DMS 273 treated with DMSO at 0.1 percent for 48 hours (cell line): Measurements from ENCODE around the gene VAPB.

Source experiments
- DNase-seq: peaks from one replicate; lab custom pipeline; 2025; lab: John Stamatoyannopoulos, UW

VAPB gene

DNA sequence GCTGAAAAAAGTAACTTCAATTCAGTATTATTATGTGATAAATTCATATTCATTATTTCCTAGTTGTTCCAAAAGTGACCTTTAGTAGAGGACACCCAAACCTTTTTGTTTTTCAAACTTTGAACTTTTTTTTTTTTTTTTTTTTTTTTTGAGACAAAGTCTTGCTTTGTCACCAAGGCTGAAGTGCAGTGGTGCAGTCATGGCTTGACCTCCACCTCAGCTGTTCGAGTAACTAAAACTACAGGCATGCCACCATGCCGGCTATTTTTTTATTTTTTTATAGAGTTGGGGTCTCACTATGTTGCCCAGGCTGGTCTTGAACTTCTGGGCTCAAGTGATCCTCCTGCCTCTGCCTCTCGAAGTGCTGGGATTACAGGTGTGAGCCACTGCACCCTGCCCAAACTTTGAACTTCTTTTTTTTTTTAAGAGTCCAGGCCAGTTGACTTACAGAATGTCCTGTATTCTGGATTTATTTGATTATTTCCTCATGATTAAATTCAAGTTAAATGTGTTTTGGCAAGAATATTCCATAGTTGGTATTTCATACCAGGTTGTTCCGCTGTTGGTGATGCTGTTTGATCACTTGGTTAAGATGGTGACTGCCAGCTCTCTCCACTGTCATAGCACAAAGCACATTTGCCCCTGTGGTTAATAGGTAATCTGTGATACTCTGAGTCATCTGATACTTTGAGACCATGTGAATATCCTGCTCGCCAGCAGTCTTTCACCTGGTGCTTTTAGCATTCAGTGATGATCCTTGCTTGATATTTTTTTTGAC, 48.0 kb downstream of the VAPB start:
- no peak for DNase-seq

DNA sequence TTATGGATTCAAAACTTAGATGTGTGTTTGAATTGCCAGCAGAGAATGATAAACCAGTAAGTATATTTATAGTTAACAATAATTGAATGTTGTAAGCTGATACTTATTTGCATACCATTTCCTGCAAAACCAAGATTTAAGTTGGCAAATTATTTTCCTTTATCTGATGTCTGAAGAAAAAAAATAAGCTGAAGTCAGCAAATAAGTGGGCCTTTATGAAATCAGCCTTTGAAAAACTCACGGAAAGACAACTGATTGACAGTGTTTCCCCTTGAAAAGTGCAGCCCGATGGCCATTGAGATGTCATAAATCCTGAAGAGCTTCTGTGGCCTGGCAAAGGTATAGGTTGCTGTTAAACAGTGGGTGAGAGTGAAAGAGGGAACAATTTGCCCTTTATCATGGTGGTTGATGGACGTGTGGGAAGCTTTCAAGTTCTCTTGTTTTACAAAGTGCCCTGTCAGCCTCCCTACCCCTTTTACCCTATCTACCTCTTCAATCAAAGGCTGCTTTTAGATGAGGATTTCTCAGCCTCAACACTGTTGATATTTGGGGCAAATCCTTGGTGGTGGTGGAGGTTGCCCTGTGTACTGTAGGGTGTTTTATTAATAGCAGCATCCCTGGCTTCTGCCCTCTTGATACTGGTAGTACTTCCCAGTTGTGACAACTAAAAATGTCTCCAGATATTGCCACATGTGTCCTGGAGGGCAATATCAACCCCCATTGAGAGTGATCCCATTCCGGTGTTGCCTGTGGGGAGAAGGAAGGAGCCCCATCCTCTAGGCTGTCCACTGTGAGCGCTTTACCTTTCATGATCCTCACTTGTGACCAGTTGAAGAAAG, 50.2 kb downstream of the VAPB start:
- no peak for DNase-seq

DNA sequence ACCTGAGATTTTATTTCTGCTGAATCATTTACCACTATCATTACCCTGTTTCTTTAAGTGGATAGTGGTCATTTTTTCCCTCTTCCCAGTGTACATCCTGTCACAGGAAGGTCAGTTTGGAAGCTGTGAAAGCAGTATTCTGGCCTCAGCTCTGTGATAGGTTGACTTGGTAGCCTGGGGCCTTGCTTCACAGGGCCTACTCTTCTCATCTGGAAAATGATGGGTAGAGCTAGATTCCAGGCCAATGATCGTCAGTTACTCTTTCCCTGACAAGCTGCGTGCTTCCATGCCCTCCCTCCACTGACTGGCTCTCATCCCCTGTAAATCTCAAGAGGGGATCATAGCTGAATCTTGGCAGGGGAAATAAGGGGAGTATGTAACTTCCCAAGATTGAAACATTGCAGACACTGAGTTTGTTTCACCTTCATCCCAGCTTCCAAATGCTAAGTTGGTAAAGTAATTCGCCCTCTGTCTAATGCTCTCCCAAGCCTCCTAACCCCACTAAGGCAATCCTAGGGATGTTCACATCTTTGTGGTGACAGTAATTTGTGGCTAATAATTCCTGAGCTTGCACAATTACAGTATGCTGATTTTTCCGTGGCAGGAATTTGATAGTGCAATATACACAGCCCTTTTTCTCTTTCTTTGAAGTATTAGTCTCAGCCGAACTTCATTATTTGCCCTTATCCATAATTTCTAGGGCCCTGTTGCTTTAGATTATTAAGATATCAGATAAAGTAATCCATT, 51.2 kb downstream of the VAPB start:
- DNase-seq = no peak

DNA sequence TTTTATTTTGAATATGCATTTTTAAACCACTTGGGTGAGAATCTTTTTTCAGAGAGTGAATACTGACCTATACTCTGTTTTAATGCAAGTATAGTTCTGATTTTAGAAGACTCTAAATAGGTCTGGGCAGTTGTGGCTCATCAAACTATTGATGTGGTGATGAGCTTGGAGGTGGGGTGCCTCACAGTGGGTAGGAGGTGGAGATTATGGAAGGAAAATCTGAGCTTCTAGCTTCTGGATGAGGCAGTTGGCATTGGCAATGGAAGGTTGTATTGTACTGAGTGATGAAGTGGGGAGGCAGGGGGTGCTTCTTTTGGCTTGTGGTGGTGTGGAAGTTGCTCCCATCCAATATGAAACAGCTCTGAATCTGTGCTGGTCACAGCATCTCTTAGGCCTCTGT, 52.7 kb downstream of the VAPB start:
- no peak for DNase-seq

DNA sequence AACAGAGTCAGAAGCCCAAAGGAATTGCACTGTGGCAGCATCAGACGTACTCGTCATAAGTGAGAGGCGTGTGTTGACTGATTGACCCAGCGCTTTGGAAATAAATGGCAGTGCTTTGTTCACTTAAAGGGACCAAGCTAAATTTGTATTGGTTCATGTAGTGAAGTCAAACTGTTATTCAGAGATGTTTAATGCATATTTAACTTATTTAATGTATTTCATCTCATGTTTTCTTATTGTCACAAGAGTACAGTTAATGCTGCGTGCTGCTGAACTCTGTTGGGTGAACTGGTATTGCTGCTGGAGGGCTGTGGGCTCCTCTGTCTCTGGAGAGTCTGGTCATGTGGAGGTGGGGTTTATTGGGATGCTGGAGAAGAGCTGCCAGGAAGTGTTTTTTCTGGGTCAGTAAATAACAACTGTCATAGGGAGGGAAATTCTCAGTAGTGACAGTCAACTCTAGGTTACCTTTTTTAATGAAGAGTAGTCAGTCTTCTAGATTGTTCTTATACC, 55.8 kb downstream of the VAPB start:
- DNase-seq = no peak

DNA sequence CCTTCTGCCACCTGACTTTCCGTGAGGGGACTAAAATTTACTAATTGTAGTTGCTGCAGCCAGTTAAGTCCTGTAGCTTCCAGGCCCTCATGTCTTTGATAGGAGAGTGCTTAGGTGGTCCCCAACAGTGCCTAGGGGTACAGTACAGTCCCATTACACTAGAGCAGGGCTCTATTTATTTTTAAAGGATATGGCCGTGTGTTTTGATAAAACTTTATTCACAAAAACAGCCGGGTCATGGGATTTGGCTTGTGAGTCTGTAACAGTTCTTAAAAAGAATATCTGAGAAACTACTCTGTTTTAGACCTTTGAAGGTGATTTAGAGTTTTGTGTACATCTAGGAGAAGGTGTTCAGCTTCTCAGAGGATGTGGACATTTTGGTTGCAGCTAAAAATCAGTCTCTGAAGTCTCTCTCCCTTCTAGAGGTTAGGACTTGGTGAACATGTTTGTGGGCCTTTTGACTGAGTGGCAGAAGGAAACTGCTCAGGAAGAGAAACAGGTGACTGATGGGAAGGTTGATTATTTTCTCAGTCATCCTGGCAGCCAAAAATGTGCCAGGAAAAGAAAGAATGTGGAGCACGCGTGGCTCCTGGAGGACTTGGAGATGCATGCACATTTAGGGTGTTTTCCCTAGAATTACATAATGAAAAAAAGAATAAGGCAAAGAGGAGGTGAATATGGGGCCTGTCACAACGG, 57.4 kb downstream of the VAPB start:
- no peak for DNase-seq

DNA sequence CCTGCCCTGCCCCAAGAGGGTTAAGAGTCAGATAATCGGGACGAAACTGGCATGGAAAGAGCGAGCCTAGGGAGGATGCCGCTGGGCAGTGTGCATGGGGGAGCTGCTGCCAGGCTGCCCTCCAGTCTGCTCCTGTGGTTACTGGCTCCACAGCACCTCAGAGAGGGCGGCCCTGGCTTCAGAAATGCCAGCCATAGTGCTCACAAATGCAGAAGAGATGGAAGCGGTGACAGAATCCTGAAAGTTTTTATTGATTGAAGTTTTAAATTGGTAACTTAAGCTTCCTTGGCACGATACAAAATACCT, 57.9 kb downstream of the VAPB start:
- no peak for DNase-seq

DNA sequence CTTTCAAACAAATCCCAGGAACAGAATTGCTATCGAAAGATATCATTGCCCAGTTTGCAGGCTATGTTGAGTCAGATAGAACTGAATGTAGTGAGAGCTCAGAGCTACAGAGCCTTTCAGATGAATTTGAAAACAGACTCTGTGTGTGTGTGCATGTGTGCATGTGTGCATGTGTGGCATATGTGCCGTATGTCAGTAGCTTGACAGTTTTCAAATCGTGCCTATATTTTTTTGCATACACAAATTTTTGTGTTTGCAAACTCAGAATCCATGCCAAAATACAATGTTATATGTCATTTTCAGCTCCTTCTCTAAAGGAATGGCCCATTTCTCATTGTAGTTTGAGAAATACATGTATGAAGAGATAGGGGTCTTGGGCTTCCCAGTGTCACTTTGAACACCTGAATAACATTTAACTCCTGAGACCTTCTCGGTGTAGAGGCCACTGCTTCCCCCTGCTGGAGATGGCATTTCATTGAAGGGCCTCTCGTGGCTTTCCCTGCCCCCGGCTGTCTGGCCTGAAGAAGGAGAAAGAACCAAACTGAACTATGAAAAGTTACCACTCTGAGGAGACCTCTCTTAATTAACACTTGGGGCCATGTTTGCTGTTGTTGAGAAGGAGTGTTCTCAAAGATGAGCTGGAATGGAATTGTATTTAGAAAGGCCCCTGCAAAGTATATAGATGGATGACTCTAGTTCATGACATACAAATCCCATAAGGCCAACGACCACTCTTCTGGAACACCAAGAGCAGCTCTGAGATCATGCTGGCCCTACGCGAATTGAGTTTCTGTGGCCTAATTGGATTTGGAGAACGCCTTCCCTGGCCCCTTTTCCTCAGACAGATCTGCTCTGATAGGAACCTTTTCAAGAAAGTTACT, 58.7 kb downstream of the VAPB start:
- no peak for DNase-seq

DNA sequence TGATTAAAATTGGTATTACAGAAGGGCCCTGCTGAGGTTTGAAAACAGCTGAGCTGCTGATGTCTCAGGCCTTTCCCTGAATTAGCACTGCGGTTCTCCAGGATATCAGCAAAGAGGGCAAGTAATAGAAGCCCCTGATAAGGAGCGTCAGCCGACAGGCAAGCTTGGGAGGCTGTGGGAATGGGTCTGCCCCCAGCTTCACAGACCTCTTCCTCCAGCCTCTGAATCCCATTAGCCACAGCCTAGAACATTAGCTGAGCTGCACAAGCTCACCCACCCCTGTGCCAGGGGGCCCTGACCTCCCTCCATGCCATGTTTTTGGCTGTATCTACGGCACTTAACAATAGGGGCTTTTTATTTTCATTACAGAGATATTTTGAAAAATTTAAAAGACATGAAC, 59.9 kb downstream of the VAPB start:
- DNase-seq = no peak

DNA sequence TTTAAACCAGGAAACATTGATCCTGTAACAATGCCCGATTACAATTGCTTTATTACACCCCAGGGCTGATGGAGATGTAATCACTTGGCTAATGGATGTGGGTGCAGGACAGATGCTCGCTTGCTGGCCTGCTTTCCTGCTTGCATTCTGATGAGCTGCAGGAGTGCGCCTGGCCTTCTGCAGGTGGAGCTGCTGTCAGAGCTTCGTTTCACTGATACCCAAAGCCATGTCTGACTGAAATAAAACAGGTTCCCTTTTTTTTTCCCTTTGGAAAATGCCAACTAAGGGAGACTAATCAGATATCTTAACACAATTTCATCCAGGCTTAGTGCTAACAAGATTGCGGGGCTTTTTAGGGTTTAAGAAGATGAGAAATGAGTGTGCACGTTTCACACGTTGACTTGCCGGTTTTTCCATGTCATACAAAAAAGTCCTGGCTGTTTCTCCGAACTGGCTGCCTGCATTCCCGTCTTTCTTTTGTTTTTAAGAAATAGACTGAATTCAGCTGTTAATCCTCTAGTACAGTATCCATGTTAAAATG, 60.7 kb downstream of the VAPB start:
- no peak for DNase-seq

DNA sequence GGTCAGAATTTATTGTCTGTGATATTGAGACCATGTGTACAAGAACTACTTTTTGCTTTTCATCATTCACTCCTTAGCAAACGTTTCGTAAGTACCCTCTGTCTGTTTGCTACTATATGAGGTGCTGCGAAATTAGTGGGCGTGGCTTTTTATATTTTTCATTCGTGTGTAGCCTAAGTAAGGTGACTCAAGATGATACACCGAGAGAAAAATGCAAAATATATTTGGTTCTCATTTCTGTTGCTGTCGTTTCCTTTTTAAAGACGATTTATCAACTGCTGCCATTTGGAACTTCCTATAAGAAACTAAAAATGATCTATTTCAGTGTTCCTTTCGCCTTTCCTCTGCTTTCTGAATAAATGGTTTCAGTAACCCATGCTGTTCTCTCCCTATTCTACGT, 61.2 kb downstream of the VAPB start:
- no peak for DNase-seq

DNA sequence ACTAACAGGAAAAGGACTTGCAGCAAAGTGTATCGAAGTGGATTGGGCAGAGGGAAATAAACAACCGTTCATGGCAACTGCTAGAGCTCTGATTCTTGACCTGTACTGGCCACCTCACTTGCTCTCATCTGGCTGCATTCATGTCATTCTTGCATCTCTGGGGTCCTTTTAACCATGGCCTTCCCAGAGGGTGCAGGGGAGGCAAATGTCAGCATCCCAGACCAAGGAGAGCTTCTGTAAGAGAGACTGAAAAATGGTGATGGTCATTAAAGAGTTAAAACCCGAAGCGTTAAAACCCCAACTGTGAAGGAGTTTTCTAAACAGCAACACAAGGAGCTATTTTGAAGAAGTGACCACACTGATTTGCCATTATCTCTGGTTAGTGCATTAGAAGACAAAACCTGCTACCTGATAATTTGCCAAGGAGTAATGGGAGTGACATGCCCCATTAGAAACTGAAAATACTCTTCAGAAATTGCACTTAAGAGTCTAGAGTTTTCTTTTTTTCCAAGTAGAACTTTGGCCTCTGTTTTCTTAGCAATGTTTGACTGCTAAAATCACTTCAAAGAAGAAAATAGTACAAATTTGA, 63.7 kb downstream of the VAPB start:
- no peak for DNase-seq

DNA sequence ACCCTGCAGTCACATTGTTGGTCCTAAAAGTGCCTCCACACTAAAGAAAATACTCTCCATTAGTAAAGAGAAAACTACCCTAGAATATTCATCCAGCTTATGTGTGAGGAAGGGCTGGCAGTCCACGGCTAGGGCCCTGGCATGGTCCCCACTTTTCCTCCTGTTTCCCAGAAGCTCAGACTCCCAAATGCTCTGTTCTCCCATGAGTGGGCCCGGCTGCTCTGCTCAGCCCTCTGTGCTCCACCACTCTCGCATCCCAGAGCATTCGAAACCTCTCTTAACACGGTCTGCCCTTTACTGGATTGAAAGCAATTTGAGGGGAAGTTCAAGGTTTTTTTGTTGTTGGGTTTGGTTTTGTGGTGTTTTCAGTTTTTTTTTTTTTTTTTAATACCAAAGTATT, 64.4 kb downstream of the VAPB start:
- no peak for DNase-seq

DNA sequence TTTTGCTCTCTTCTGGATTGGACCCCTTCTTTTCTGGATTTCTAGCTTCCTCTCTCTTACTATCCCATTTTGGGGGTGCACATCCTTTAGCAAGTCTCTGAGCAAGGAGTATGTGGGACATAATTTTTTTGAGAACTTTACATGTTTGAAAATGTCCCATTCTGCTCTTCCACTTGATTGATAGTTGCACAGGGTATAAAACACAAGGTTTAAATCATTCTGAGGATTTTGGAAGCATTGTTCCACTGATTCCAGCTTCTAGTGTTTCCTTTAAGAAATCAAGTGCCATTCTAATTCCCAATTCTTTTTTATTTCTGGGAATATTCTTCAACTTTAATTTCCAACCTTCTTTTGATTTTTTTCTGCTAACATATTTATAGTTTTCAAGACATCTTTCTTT, 65.4 kb downstream of the VAPB start:
- no peak for DNase-seq

DNA sequence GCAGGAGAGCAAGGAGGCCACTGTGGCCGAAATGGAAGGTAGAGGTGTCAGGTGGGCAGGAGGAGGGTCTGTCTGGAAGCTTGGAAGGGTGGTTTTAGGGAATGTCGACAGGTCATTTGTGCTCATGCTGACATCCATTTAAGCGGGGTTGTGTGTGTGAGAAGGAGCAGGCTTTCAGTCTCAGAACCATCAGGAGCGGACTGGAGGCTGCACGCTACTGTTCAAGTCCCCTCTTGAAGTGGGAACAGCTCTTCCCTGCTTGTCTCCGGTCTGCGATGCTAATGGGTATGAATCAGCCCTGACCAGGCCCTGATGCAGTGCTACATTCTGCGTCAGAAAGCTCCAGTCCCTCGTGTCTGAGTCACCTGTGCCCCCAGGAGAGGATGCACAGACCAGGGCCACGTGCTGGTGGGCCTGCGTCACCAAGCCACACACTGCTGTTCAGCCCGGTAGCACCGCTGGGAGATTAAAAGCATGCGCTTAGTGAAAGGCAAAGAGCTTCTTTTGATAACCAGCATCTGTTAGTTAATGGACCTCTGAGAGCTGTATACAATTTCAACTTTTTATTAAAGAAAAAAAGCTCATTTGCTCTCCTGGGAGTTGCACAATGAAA, 68.2 kb downstream of the VAPB start:
- DNase-seq = no peak

DNA sequence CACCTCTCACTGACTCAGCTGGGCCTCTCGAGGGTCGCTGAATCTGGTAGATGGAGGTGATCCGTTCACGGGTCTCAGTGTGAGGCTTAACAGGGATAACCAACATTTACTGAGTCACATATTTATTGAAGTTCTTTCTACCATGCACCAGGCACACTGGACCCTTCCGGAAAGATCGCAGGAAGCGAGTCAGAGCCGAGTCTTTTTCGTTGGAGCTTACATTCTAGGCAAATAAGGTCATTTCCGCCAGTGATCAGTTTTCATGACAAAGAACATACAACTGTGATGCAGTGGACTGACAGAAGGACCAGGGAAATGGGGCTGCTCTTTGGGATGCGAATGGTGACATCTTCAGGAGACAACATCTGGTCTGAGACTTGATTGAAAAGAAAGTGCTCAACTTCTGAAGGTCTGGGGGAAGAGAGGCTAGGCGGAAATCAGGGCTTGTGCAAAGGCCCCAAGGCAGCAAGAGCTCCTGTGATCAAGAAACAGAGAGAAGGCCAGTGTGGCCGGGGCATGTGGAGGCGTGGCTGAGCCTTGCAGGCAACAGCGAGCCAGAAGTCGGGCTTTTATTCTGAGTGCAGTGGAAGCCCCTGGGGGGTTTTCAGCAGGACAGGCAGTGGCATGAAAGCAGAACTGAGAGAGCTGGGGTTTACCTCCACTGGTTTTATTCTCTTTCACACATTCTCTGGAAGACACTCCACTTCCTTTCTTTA, 69.5 kb downstream of the VAPB start:
- DNase-seq = no peak

DNA sequence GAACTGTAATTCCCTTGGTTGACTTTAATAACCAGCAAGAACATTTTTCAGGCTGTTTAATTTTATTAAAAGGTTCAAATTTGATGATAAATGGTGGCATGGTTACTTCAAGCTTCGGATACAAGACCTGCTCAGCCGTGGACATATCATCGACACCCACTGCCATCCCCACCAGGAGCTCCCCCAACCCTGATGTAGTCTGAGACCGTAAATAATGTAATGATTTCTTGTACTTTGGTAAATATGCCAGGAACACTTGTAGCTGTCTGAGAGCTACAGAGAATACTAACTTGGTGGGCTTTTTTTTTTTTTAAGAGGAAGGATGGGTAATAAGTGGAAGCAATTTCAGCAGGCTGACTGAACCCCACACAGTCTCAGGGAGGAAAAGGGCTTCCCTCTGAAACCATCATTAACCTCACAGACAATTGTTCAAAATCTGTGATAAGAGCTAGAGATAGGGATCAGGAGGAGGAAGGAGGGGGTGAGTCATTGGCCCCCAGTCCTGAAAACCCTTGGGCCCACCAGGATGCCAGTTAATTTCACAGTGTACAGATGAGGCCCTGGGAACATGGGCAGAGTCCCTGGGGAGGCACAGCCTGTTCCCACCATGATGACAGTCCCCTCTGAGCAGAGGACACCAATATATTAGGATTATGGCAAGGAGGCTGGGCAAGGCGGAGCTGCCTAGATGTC, 70.2 kb downstream of the VAPB start:
- DNase-seq = no peak

DNA sequence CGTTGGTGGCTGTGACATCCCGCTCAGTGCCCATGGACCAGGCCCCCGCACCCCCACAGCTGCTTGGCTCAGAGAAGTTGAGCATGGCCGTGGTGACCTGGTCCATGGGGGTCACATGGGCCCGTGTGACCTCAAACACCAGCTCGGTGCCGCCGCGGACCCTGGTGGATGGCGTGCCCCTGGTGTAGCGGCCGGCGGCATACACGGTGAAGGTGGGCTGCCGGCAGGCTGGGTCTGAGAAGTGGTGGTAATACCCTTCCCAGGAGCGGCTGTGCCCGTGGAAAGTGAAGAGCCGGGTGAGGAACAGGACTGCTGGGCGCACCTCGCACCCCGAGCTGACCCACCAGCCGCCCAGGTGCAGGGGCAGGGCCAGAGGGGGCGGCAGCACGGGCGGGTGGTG, 72.1 kb downstream of the VAPB start:
- no peak for DNase-seq

DNA sequence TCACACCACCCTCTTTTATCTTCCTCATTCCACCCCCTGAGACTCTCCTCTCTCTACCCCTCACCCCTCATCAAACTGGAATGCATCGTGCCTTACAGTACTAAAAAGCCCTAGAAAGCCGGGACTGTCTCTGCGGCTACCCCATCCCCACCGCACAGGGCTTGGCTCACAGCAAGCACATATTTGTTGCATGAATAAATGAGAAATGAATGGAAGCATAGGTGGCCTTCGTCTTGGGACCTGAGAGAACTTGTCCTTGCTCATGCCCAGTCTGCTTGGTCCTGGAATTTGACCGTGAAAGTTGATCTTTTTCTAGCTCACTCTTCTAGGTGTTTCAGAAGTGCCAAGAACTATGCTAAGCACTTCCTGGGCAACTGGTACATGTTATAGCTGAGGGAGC, 72.9 kb downstream of the VAPB start:
- no peak for DNase-seq
